NCI-H446 treated with DMSO at 0.1 percent for 48 hours (cell line): ENCODE data around the gene PCK2.
"Not testable (repeated sequence)": the region's sequence is repeated elsewhere in the genome, so short reads cannot be mapped to it uniquely, and the experiment has no call there.

Experiments used
- DNase-seq: peaks from one replicate; lab custom pipeline; 2025; lab: John Stamatoyannopoulos, UW

The PCK2 gene

GRCh38 chr14:24095271-24096068, 1.4 kb downstream of the PCK2 start:
- peak; percentile 44 for DNase-seq

DNA sequence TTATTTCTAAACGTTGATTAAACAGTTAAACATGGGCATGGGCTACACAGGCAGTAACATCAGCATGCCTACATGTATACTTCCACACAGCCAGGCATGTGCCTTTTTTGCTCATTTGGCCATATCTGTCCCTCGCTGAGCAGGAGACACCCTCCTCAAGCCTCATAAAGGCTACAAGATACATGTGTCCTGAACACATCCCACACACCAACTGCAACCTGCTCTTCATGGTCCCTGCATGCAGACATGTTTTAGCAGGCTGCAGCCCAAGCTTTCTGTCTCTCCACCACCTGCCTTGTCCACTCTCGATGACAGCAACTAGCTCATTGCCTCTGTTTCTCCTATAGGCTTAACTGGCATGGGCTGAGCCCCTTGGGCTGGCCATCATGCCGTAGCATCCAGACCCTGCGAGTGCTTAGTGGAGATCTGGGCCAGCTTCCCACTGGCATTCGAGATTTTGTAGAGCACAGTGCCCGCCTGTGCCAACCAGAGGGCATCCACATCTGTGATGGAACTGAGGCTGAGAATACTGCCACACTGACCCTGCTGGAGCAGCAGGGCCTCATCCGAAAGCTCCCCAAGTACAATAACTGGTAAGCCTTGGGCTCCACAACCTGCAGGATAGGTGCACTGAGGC, 2.6 kb downstream of the PCK2 start:
- no peak for DNase-seq

DNA sequence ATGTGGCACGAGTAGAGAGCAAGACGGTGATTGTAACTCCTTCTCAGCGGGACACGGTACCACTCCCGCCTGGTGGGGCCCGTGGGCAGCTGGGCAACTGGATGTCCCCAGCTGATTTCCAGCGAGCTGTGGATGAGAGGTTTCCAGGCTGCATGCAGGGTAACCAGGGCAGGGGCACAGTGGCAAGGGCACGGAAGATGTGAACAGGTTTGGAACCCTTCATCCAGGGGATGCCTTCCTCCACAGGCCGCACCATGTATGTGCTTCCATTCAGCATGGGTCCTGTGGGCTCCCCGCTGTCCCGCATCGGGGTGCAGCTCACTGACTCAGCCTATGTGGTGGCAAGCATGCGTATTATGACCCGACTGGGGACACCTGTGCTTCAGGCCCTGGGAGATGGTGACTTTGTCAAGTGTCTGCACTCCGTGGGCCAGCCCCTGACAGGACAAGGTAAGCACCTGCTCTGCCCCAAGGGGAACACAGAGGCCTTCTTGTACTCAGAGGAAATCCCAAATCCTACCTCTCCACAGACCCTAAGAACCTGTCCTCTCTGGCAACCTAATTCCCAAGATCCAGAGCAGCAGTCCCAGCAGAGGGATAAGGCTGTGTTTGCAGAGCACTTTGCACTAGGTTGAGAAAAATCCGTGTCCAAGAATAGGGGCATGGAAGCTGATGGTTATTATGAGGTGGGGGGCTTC, 4.3 kb downstream of the PCK2 start:
- no peak for DNase-seq

GRCh38 chr14:24098927-24099813, 5.1 kb downstream of the PCK2 start:
- no peak for DNase-seq

- DNase-seq: no peak
Observed at GRCh38 chr14:24100197-24100981, 6.3 kb downstream of the PCK2 start.

DNA sequence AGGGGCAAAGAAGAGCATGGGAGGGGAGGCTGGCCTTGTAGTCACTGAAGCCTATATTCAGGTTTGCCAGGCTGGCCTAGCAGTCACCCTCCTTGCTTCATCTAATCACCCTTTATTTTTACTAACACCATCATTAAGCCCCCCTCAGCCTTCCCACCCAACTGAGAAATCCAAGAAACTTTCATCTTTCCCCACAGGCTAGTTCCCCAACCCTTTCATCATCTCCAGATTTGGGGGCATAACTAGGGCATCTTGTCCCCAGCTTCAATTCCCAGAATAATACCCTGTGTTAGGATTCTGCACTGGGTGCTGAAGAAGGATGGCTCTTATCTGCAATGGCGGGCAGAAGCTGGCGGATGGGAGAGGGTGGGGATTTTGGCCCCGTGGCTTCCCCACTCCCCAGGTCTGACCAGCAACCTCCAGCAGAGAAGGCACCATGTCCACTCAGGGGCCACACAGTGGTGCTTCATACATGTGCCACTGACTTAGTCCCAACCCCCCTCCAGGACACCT, 6.9 kb downstream of the PCK2 start:
- DNase-seq: no peak

DNA sequence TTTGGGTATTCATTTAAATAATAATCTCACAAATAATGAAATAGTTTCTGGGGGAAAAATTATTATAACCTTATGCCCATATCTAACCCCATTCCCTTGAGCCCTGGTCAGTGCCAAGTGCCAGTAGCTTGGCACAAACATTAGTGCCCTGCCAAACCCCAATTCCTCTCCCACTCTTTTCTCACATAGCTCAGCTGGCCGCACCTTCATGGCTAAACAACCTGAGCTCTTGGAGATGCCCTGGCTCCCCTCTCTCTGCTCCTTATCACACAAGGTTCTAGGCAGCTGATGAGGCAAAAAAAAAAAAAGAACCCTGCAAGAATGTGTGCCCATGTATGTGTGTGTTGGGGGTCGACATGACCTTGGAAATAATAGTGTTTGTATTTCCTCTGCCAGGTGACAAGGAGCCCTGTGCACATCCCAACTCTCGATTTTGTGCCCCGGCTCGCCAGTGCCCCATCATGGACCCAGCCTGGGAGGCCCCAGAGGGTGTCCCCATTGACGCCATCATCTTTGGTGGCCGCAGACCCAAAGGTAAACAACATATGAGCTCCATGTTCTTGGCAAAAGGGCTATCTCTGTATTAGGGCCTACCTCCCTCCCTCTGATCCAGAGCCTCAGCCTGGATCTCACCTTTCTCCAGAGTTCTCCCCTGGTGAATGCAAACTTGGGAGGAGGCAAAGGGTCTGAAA, 8.4 kb downstream of the PCK2 start:
- no peak for DNase-seq

- DNase-seq: no peak
Observed at GRCh38 chr14:24103451-24103850, 9.3 kb downstream of the PCK2 start.

GRCh38 chr14:24105609-24106239, 11.6 kb downstream of the PCK2 start:
- DNase-seq: not testable (repeated sequence)

DNA sequence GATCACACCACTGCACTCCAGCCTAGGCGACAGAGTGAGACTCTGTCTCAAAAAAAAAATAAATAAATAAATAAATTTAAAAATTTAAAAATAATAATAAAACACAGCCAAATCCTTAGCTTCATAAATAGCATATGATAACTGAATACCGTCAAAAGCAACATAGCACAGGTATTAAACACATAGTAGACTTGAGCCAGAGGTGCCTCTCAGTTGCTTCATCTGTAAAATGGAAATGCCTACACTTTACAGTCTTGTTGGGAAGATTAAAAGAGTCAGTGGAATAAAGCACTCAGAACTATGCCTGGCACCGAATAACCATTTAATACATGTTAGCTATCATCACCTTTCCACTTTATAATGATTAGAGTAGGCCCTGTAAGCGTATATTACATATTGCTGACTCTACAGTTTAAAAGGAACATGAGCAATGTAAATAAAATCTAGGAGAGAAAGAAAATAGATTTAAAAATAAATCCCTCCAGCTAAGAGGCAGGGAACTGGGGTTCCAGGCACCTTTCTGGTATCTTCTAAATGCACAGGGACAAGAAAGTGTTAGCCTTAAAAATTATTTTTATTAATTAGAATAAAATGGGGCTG, 12.7 kb downstream of the PCK2 start:
- no peak for DNase-seq

DNA sequence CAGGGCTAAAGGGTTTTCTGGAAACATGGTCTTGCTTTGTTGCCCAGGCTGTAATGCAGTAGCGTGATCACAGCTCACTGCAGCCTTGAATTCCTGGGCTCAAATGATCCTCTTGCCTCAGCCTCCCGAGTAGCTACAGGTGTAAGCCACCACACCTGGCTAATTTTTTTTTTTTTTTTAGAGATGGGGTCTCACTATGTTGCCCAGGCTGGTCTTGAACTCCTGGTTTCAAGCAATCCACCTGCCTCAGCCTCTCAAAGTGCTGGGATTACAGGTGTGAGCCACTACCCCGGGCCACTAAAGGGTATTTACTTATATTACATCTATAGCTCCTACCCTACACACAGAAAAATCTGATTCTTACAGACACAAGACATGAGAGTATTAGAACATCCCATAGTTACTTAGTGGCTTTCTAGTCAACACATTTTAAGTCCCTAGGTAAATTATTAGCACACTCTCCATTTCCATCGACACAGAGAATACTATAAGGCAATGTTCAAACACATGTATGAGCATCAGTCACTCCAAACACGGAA, 14.3 kb downstream of the PCK2 start:
- no peak for DNase-seq

GRCh38 chr14:24110060-24110459, 15.9 kb downstream of the PCK2 start:
- DNase-seq: no peak

GRCh38 chr14:24110523-24110922, 16.4 kb downstream of the PCK2 start:
- DNase-seq: no peak

DNA sequence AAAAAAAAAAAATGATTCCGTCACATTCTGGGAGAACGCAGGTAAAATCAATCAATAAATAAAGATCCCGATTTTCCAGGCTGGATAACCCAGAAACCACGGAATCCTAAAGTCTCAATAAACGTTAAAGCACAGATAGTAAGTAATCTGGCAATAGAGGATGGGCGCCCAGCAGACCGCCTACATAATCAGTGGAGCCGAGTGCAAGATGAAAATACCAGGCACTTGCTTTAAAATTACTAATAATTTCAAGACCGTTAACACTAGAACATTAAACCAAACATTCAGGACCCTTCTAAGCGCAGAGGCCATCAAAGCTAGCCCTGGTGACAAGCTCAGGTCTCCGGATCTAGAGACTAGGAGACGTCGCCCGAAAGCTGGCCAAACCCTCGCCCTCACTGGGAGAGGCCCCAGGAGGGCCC, 19.3 kb downstream of the PCK2 start:
- no peak for DNase-seq

GRCh38 chr14:24113801-24114531, 19.9 kb downstream of the PCK2 start:
- peak; percentile 92 for DNase-seq

DNA sequence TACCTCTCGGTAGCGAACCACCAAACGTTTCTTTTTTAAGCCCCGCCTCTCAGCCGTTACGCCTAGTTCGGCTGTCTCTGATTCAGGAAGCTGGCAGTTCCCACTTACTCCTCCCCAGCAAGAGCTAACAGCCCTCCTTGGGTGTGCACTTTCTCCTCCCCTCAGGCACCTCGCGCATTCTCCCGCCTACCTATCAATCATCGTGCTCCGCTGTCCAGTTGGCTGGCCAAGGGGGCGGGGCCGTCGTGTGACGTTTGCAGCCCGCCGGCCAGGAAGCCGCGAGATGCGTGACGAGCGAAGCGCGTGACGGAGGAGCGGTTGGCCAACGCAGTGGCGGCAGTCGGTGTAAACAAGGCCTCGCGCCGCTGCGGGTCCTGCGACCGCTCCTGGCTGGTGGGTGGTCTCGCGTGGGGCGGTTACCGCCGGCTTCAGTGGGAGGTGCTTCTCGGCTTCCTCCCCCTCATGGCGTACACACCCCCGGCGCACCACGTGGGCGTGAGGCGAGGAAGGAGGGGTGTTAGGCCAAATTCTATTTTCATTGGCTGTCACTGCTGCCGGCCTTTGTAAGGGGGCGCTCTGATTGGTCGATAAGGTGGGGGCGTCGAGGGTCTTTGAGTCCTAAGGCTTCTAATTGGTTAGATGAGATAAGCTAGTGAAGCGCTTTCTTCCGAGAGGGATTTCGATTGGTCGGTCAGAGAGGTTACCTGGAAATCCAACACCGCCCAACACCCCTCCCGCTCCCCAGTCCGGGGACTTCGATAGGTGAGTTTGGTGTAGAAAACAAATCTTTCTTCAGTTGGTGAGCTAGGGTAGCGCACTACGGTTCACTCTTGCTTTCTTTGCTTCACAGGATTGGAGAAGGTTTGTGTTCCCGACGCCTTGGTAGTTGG, 20.7 kb downstream of the PCK2 start, which contains the start of the genes DCAF11 and NRL:
DCAF11 (plus strand) TSS at position 246 of the 890 bp plus-strand sequence. CDS start 818 bp downstream, outside the sequence.
NRL (minus strand) TSS at position 418 of the 890 bp plus-strand sequence. CDS start 32,101 bp downstream, outside the sequence.
- peak; percentile 100 for DNase-seq
